Astrocyte of the spinal cord (primary cell): Measurements from ENCODE around the gene NPHP1.

Experiments used
- DNase-seq: peaks from one replicate; pipeline ENCODE4 v3.0.0; 2011; ENCODE audit warnings: low read depth, low spot score
- H3K4me3 ChIP-seq: 2 replicates; pipeline ENCODE4 v1.5.1; 2011; ENCODE audit warnings: low read depth, mild to moderate bottlenecking, low read length, moderate library complexity
- in situ Hi-C: cut with HindIII; loops from 2 replicates; pipeline ENCODE4 v1.10.0; 2017; ENCODE audit warnings: low sequenced_read_pairs
- TF ChIP-seq, protein P1 (sequence below): IDR thresholded peaks from 2 replicates; pipeline ENCODE4 v1.5.1; 2012; ENCODE audit warnings: low read depth, mild to moderate bottlenecking, low read length, inconsistent platforms

NPHP1 gene

DNA sequence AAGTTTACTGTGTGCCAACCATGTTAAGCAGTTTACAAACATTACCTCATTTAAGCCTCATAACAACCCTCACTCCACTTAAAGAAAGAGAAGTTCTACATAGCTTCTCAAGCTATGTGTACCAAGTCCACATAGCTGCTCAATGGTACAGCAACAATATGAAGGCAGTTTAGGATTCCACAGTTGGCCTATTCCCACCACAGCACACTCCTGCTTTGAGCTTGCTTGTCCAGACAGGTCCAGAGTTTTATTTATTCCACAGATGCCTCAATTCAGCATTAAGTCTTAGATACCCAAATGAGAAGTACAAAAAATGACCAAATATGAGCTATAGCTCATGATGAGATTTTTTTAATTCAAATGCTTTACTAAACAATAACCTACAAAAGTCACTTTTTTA lies 24.8 kb downstream of the NPHP1 start:
- in situ Hi-C loops = no loop called here
- TF ChIP-seq, protein P1, sequence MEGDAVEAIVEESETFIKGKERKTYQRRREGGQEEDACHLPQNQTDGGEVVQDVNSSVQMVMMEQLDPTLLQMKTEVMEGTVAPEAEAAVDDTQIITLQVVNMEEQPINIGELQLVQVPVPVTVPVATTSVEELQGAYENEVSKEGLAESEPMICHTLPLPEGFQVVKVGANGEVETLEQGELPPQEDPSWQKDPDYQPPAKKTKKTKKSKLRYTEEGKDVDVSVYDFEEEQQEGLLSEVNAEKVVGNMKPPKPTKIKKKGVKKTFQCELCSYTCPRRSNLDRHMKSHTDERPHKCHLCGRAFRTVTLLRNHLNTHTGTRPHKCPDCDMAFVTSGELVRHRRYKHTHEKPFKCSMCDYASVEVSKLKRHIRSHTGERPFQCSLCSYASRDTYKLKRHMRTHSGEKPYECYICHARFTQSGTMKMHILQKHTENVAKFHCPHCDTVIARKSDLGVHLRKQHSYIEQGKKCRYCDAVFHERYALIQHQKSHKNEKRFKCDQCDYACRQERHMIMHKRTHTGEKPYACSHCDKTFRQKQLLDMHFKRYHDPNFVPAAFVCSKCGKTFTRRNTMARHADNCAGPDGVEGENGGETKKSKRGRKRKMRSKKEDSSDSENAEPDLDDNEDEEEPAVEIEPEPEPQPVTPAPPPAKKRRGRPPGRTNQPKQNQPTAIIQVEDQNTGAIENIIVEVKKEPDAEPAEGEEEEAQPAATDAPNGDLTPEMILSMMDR = no peak
- no peak overlapping the region for H3K4me3 ChIP-seq
- DNase-seq = no peak

DNA sequence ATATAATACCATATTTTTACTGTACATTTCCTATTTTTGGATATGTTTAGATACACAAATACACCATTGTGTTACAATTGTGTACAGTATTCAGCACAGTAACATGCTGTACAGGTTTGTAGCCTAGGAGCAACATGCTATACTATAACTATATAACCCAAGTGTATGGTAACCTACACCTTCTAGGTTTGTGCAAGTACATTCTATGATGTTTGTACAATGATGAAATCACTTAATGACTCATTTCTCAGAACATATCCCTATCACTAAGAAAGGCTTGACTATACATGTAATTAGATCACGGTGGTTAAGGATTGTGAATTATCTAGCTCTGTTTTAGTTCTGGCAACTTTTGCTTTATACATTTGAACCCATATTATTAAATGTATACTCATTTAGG lies 31.3 kb downstream of the NPHP1 start:
- DNase-seq = peak; percentile 42
- in situ Hi-C loops = no loop called here
- H3K4me3 ChIP-seq = no peak overlapping the region
- TF ChIP-seq, protein P1 = no peak

DNA sequence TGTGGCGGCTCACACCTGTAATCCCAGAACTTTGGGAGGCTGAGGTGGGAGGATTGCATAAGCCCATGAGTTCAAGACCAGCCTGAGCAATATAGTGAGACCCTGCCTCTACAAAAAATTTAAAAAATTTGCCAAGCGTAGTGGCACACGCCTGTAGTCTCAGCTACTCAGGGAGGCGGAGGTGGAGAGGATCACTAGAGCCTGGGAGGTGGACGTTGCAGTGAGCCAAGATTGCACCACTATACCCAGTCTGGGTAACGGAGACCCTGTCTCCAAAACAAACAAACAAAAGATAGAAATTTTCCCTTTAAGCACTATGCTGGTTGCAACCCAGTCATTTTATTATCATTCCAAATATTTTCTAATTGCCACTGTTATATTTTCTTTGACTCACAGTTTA lies 32.3 kb downstream of the NPHP1 start:
- DNase-seq = no peak
- H3K4me3 ChIP-seq = no peak overlapping the region
- TF ChIP-seq, protein P1 = no peak
- in situ Hi-C loops = no loop called here

DNA sequence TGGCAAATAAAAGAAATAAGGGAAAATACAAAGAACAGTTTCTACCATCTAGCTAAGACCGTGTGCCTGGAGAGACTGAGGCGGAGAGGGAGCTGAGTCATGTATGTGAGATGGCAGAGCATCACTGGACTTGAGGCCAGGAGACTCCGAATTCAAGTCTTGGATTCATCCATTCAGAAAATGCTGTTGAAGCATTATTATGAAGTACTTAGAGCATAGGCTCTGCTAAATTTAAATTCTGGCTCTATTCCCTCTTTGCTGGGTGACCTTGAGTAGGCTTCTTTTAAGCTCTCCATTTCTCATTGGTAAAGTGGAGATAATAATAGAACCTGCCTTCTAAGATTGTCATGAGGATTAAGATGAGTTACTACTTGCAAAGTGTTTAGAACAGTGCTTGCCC lies 34.7 kb downstream of the NPHP1 start:
- TF ChIP-seq, protein P1 = no peak
- in situ Hi-C loops = no loop called here
- no peak overlapping the region for H3K4me3 ChIP-seq
- no peak for DNase-seq

DNA sequence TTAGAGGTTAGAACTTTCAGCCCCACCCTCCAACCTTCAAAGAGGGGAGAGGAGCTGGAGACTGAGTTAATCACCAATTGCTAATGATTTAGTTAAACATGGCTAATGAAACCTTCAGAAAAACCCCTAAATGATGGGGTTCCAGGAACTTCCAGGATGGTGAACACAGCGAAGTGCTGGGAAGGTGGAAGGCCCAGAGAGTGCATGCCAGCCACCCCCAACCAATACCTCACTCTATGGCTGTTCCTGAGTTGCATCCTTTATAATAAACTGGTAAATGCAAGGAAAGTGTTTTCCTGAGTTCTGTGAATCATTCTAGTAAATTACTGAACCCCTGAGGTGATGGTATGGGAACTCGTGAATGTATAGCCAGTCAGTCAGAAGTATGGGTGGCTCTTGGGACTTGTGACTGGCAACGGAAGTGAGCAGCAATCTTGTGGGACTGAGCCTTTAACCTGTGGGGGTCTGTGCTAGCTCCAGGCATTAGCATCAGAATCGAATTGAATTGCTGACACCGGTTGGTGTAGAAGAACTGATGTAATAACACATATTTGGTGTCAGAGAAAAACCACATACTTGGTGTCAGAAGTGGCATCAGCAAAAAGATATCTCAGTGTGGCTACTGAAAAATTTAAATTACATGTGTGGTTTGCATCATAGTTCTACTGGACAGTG lies 37.4 kb downstream of the NPHP1 start:
- in situ Hi-C loops = no loop called here
- TF ChIP-seq, protein P1 = no peak

DNA sequence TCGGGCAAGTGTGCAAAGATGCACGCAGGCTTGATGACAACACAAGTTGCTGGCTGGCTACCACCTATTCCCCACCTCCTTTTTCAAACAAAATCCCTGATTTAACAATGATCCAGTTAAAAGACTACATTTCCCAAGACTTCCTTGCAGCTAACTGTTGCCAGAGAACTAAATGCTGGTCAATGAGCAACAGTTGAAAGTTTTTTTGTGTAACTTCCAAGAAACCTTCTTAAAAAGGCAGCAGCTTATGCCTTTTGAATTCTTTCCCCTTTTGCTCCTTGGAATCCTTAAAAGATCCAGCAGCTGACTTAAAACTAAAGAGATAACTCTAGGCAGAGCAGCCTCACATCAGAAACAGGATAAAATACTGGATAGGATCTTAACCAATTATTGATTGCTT lies 38.5 kb downstream of the NPHP1 start:
- H3K4me3 ChIP-seq = no peak overlapping the region
- peak; percentile 24 for DNase-seq
- TF ChIP-seq, protein P1 = no peak
- in situ Hi-C loops = no loop called here

More for the DNA sequence above, 37.4 kb downstream of the NPHP1 start:
- H3K4me3 ChIP-seq = no peak overlapping the region
- DNase-seq = peak; percentile 18
